ENCODE data around the gene ADAMTSL2.

DNA sequence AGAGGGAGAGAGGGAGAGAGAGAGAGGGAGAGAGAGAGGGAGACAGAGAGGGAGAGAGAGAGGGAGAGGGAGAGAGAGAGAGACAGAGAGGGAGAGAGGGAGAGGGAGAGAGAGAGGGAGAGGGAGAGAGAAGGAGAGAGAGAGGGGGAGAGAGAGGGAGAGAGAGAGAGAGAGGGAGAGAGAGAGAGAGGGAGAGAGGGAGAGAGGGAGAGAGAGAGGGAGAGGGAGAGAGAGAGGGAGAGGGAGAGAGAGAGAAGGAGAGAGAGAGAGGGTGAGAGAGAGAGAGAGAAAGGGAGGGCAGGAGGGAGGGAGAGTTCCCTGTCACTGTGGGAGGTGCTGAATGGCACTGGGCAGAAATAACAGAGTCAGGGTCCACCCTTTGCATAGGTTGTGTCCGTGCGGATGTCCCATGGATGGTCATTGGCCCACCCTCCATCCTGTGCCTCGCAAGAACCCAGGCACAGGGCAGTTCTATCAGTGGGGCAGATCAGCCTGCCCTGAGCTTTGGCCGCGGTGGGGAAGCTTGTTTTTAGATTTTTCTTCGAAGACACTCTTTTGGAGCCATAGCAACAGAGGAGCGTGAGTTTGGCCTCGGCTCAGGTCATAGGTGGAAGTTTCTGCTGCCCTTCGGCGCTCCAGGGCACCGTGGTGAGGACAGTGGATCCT lies 30.1 kb downstream of the ADAMTSL2 start:
- TF ChIP-seq POLR2A (IDR thresholded peaks at IDR 0.05) (no peak), EP300 (IDR thresholded peaks at IDR 0.05) (no peak)
- TF ChIP-seq, protein P1, sequence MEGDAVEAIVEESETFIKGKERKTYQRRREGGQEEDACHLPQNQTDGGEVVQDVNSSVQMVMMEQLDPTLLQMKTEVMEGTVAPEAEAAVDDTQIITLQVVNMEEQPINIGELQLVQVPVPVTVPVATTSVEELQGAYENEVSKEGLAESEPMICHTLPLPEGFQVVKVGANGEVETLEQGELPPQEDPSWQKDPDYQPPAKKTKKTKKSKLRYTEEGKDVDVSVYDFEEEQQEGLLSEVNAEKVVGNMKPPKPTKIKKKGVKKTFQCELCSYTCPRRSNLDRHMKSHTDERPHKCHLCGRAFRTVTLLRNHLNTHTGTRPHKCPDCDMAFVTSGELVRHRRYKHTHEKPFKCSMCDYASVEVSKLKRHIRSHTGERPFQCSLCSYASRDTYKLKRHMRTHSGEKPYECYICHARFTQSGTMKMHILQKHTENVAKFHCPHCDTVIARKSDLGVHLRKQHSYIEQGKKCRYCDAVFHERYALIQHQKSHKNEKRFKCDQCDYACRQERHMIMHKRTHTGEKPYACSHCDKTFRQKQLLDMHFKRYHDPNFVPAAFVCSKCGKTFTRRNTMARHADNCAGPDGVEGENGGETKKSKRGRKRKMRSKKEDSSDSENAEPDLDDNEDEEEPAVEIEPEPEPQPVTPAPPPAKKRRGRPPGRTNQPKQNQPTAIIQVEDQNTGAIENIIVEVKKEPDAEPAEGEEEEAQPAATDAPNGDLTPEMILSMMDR (IDR thresholded peaks at IDR 0.05), result peak in 1 of 3 donors; percentile 49

All from ovary (tissue), 3 donors.